Psoas muscle (tissue), 8 donors: Measurements from ENCODE around the gene PCDHA11. TPM values are rescaled to one million over a fixed set of nuclear protein-coding genes. Genes with fewer than 3 reads are reported as not detected.

Experiments used
- ATAC-seq, 4 donors: fragments of 200-7000 bp; cut with Tn5 transposase; one replicate each; pipeline ENCODE4 v1.9.1; 2020; ENCODE audit warnings: moderate library complexity in 3 of 4, mild to moderate bottlenecking in 2 of 4
- DNase-seq, 2 donors: peaks; one replicate each; pipeline ENCODE4 v3.0.0-alpha.2; 2020
- H3K27ac ChIP-seq: fragments of 200-600 bp; one replicate; pipeline ENCODE4 v1.8.0; 2022
- H3K27me3 ChIP-seq, 3 donors: fragments of 200-600 bp in 1 of 3; one replicate each; pipeline versions ENCODE4 v1.6.1 to v1.8.0; 2013 to 2022; ENCODE audit warnings: low read length in 2 of 3, mild to moderate bottlenecking in 2 of 3, moderate library complexity in 1 of 3; ENCODE audit not compliant: insufficient read depth in 3 of 3
- H3K36me3 ChIP-seq, 2 donors: fragments of 200-600 bp in 1 of 2; one replicate each; pipeline versions ENCODE4 v1.6.1 to v1.8.0; 2013 to 2022; ENCODE audit warnings: low read depth in 1 of 2, mild to moderate bottlenecking in 1 of 2, moderate library complexity in 1 of 2; ENCODE audit not compliant: insufficient read depth in 1 of 2
- H3K4me1 ChIP-seq: fragments of 200-600 bp; one replicate; pipeline ENCODE4 v1.8.0; 2022
- H3K4me3 ChIP-seq: fragments of 200-600 bp; one replicate; pipeline ENCODE4 v1.8.0; 2022; ENCODE audit warnings: mild to moderate bottlenecking
- H3K9me3 ChIP-seq: fragments of 200-600 bp; one replicate; pipeline ENCODE4 v1.8.0; 2022
- WGBS, 3 donors: extraction: QIAGEN DNeasy Blood & Tissue Kit; methylation state at CpG; one replicate each; pipeline versions ENCODE4 v1.1.6 to v1.1.7; 2013; 5-methylcytosine and 5-hydroxymethylcytosine counted together
- intact Hi-C, 2 donors: fragments of 100-400 bp; cut with DNase I; formaldehyde crosslinking; loops; one replicate each; pipeline versions ENCODE4 v1.11.0 to v1.14.2; 2022
- polyA plus RNA-seq, 3 donors: library from polyadenylated mRNA; stranded (reverse); fragments of 200-250 nt; gene quantifications; one replicate each; pipeline ENCODE4 v1.2.3, GENCODE V29; 2013
- total RNA-seq, 4 donors: library from RNA; stranded (reverse); fragmentation: NEBNext Ultra II Directional in 2 of 4; extraction: Animal tissue kit (Norgen Biotek cat#: 25700) in 2 of 4; gene quantifications; one replicate each; pipeline versions ENCODE4 v1.2.1 to v1.2.4, GENCODE V29; 2021 to 2023
- TF ChIP-seq, protein P1 (sequence below): fragments of 200-600 bp; IDR thresholded peaks from one replicate; pipeline ENCODE4 v1.8.0; 2022; ENCODE audit warnings: antibody characterized with exemption
- donor health status: healthy with polysubstance abuse.
- donor health status: DM: no; HTN: no; CAD: no; lungs with moderate emphysema.
- donor health status: Bipolar disorder and iron deficiency.
- donor health status: healthy.
- donor health status: DM: yes; HTN: yes; CAD: no.
- donor health status: DM: no; HTN: no; CAD: no.
- donor health status: DM: no; HTN: no; CAD: no.
- donor health status: DM: yes; HTN: yes; CAD: no.

The PCDHA11 gene
- total and polyA plus RNA-seq, 7 donors, result 0.01 to 0.06 (median 0.03) TPM; not detected in 4

DNA sequence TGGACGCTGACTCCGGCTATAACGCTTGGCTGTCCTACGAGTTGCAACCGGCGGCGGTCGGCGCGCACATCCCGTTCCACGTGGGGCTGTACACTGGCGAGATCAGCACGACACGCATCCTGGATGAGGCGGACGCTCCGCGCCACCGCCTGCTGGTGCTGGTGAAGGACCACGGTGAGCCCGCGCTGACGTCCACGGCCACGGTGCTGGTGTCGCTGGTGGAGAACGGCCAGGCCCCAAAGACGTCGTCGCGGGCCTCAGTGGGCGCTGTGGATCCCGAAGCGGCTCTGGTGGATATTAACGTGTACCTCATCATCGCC is 8.5 kb downstream of the PCDHA11 start:
- ATAC-seq, result no peak
- intact Hi-C loops, result no loop called here

GRCh38 chr5:140881889-140882590 is 13.3 kb downstream of the PCDHA11 start, which contains the start of gene PCDHA13:
PCDHA13 (plus strand) TSS chr5:140882124; CDS start chr5:140882269, 145 bp downstream.
- Histone ChIP-seq H3K27me3 (peaks cover 0 to 15% (median 2%) of the 10 kb centered on the region in 3 donors), H3K9me3 (peaks cover 4% of the 10 kb centered on the region), H3K27ac (no peak within 1 kb of the TSS), H3K4me3 (no peak within 1 kb of the TSS), H3K36me3 (no peaks in the 10 kb centered on the region), H3K4me1 (no peaks in the 10 kb centered on the region)
- TF ChIP-seq, protein P1, sequence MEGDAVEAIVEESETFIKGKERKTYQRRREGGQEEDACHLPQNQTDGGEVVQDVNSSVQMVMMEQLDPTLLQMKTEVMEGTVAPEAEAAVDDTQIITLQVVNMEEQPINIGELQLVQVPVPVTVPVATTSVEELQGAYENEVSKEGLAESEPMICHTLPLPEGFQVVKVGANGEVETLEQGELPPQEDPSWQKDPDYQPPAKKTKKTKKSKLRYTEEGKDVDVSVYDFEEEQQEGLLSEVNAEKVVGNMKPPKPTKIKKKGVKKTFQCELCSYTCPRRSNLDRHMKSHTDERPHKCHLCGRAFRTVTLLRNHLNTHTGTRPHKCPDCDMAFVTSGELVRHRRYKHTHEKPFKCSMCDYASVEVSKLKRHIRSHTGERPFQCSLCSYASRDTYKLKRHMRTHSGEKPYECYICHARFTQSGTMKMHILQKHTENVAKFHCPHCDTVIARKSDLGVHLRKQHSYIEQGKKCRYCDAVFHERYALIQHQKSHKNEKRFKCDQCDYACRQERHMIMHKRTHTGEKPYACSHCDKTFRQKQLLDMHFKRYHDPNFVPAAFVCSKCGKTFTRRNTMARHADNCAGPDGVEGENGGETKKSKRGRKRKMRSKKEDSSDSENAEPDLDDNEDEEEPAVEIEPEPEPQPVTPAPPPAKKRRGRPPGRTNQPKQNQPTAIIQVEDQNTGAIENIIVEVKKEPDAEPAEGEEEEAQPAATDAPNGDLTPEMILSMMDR, result no peak
- WGBS, 3 donors, result 9 to 13% (median 11%) methylated on average over 29 to 33 of the region's 35 CpGs
- ATAC-seq (no peak), DNase-seq (no peak)
- intact Hi-C loops, result no loop called here

More for the DNA sequence above, 8.5 kb downstream of the PCDHA11 start:
- Histone ChIP-seq H3K4me1 (no peaks in the 10 kb centered on the region), H3K36me3 (no peaks in the 10 kb centered on the region), H3K9me3 (peaks cover 4% of the 10 kb centered on the region), H3K27ac (no peak overlapping the region), H3K27me3 (peaks cover 0 to 42% (median 2%) of the 10 kb centered on the region in 3 donors), H3K4me3 (no peak overlapping the region)
- DNase-seq, result no peak
- TF ChIP-seq, protein P1, result no peak
- 36 to 47% (median 42%) methylated on average over 37 of the region's 37 CpGs for WGBS, 3 donors

- no peak for DNase-seq
- no peak overlapping the region for H3K4me3 ChIP-seq
- TF ChIP-seq, protein P1, result no peak
- peaks cover under 1% of the 10 kb centered on the region for H3K9me3 ChIP-seq
- intact Hi-C loops, result no loop called here
- no peaks in the 10 kb centered on the region for H3K4me1 ChIP-seq
- H3K36me3 ChIP-seq, result no peaks in the 10 kb centered on the region
- no peak for ATAC-seq
- H3K27ac ChIP-seq, result no peak overlapping the region
- WGBS, 3 donors, result 10 to 19% (median 16%) methylated on average over 12 of the region's 12 CpGs
- H3K27me3 ChIP-seq, result peaks cover 0 to 14% (median 2%) of the 10 kb centered on the region in 3 donors
Observed at GRCh38 chr5:140882591-140882899, 13.8 kb downstream of the PCDHA11 start.

DNA sequence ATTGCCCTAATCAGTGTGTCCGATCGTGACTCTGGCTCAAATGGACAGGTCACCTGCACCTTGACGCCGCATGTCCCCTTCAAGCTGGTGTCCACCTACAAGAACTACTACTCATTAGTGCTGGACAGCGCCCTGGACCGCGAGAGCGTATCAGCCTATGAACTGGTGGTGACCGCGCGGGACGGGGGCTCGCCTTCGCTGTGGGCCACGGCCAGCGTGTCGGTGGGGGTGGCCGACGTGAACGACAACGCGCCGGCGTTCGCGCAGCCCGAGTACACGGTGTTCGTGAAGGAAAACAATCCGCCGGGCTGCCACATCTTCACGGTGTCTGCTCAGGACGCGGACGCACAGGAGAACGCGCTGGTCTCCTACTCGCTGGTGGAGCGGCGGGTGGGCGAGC is 14.6 kb downstream of the PCDHA11 start:
- DNase-seq, result peak in 1 of 2 donors; percentile 46
- TF ChIP-seq, protein P1, result no peak
- H3K4me1 ChIP-seq, result no peaks in the 10 kb centered on the region
- peaks cover 0 to 8% (median 2%) of the 10 kb centered on the region in 3 donors for H3K27me3 ChIP-seq
- no peak overlapping the region for H3K4me3 ChIP-seq
- ATAC-seq, result no peak
- intact Hi-C loops, result no loop called here
- H3K36me3 ChIP-seq, result no peaks in the 10 kb centered on the region
- no peaks in the 10 kb centered on the region for H3K9me3 ChIP-seq
- WGBS, 3 donors, result 25 to 43% (median 41%) methylated on average over 41 of the region's 41 CpGs
- no peak overlapping the region for H3K27ac ChIP-seq
